ENCODE data around the gene PDP2. TPM values are rescaled to one million over a fixed set of nuclear protein-coding genes. Genes with fewer than 3 reads are reported as not detected.

Gene PDP2
- total and polyA plus RNA-seq, 2 of the 4 experiments (the other 2 are of a cell fraction): 5.3 to 16.8 TPM

GRCh38 chr16:66851166-66851964, 28.9 kb upstream of the PDP2 start:
- Histone ChIP-seq H3K56ac (ENCODE audit: extremely low read depth, insufficient read depth, low read length) (no peak overlapping the region), H3K9ac (ENCODE audit: low read depth, low read length) (no peak overlapping the region), H2AK5ac (ENCODE audit: low read depth, low read length) (no peak overlapping the region), H3K27ac (ENCODE audit: insufficient read depth, low read length) (no peak overlapping the region), H4K8ac (ENCODE audit: low read depth in 2 of 2, low read length in 2 of 2) (no peak overlapping the region), H3K27me3 (ENCODE audit: control insufficient read depth, insufficient read depth, low read length) (peaks cover 54% of the 10 kb centered on the region), H3K18ac (ENCODE audit: low read depth, low read length) (no peak overlapping the region), H2AK9ac (replicated peaks; ENCODE audit: low read depth, low read length, poor library complexity) (peak overlapping the region; percentile 28), H2BK15ac (ENCODE audit: low read depth, low read length) (no peak overlapping the region), H3K4ac (ENCODE audit: low read depth, low read length) (no peak overlapping the region), H3K4me1 (ENCODE audit: control insufficient read depth, insufficient read depth, low read length) (no peaks in the 10 kb centered on the region), H3K14ac (replicated peaks; ENCODE audit: low read depth, low read length) (no peak overlapping the region), H3K23ac (ENCODE audit: low read depth, low read length) (no peak overlapping the region), H2AFZ (replicated peaks; ENCODE audit: low read length, poor library complexity) (no peak overlapping the region), H3K9me3 (ENCODE audit: control insufficient read depth, insufficient read depth, low read length) (no peaks in the 10 kb centered on the region), H3K4me3 (ENCODE audit: insufficient read depth, low read depth, low read length) (no peak overlapping the region), H2BK20ac (ENCODE audit: low read depth, low read length) (no peak overlapping the region), H3K36me3 (ENCODE audit: control insufficient read depth, insufficient read depth, low read length) (no peaks in the 10 kb centered on the region), H3K9me1 (ENCODE audit: insufficient read depth, low read length) (no peaks in the 10 kb centered on the region), H4K20me1 (ENCODE audit: insufficient read depth, low read length) (no peaks in the 10 kb centered on the region), H2BK120ac (ENCODE audit: low read depth, low read length) (no peak overlapping the region), H3K79me1 (ENCODE audit: low read depth in 1 of 2, low read length in 2 of 2) (no peaks in the 10 kb centered on the region), H2BK5ac (ENCODE audit: low read depth, low read length, poor library complexity, severe bottlenecking) (no peak overlapping the region), H3K4me2 (ENCODE audit: low read depth, low read length) (no peak overlapping the region), H4K91ac (ENCODE audit: insufficient read depth, low read depth, low read length) (no peak overlapping the region), H4K5ac (ENCODE audit: low read depth, low read length) (no peak overlapping the region)
- TF ChIP-seq CHD1 (IDR thresholded peaks at IDR 0.05; ENCODE audit: low read depth, low read length) (no peak), RCOR1 (IDR thresholded peaks at IDR 0.05; ENCODE audit: insufficient replicate concordance, low read length) (no peak), RFX5 (IDR thresholded peaks at IDR 0.05; ENCODE audit: low read depth, low read length) (no peak), MAZ (IDR thresholded peaks at IDR 0.05; ENCODE audit: borderline replicate concordance, low read depth, low read length) (no peak), RAD21 (IDR thresholded peaks at IDR 0.05; ENCODE audit: low read length) (no peak), BHLHE40 (IDR thresholded peaks at IDR 0.05; ENCODE audit: low read depth, low read length) (no peak), FOS (IDR thresholded peaks at IDR 0.05; ENCODE audit: low read depth, low read length) (no peak), POLR2A (IDR thresholded peaks at IDR 0.05; ENCODE audit: low read depth, low read length) (no peak)
- TF ChIP-seq, protein P1, sequence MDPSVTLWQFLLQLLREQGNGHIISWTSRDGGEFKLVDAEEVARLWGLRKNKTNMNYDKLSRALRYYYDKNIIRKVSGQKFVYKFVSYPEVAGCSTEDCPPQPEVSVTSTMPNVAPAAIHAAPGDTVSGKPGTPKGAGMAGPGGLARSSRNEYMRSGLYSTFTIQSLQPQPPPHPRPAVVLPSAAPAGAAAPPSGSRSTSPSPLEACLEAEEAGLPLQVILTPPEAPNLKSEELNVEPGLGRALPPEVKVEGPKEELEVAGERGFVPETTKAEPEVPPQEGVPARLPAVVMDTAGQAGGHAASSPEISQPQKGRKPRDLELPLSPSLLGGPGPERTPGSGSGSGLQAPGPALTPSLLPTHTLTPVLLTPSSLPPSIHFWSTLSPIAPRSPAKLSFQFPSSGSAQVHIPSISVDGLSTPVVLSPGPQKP (IDR thresholded peaks at IDR 0.05; ENCODE audit: borderline replicate concordance, low read depth, low read length): no peak
- POLR2A ChIA-PET (ENCODE audit: unreplicated experiment): no interaction called here
- ATAC-seq (ENCODE audit: low read depth) (no peak), DNase-seq (no peak)
- in situ Hi-C loops (cut with MboI; ENCODE audit: low sequenced_read_pairs): no loop called here
- intact Hi-C loops (cut with micrococcal nuclease): no loop called here
- WGBS, 2 experiments (ENCODE audit: extremely low coverage in 2 of 2, insufficient read length in 1 of 2): 80% methylated on average over 5 of the region's 13 CpGs; no CpG with 5 or more reads in 1 of the 2 experiments
- CTCF ChIA-PET: interaction anchor here (1.2 to 1.3 kb wide), 2 partner anchors 17 to 21 kb away, joined by 3 to 5 read pairs; partner anchors contain the start of gene NAE1
- BruUV-seq (replicated peaks): no TSS peak
- dilution Hi-C loops (cut with HindIII; ENCODE audit: low sequenced_read_pairs, unreplicated experiment): no loop called here
